Neural cell (in vitro differentiated cells): ENCODE data around the gene RAPGEF3. TPM values are rescaled to one million over a fixed set of nuclear protein-coding genes. Genes with fewer than 3 reads are reported as not detected.

Experiments used
- H2AFZ ChIP-seq: fragments of 200-600, 300-800 bp; sonication (generic), shearing (Covaris generic); 2 replicates; pipeline ENCODE4 v1.6.0; 2014; ENCODE audit warnings: low read depth, mild to moderate bottlenecking, antibody characterized with exemption, low read length, moderate library complexity
- H3F3A ChIP-seq: fragments of 200-600 bp; shearing (Covaris generic); 2 replicates; pipeline ENCODE4 v1.6.1; 2016; ENCODE audit warnings: mild to moderate bottlenecking, moderate library complexity, mixed read lengths, antibody characterized with exemption, low read length; ENCODE audit not compliant: insufficient read depth, poor library complexity, severe bottlenecking
- H3K27ac ChIP-seq: fragments of 200-600, 300-800 bp; sonication (generic), shearing (Covaris generic); 2 replicates; pipeline ENCODE4 v1.5.1; 2014; ENCODE audit warnings: mild to moderate bottlenecking, low read length, moderate library complexity
- H3K27me3 ChIP-seq: fragments of 300-800, 200-600 bp; sonication (generic), shearing (Covaris generic); 2 replicates; pipeline ENCODE4 v1.6.0; 2014; ENCODE audit warnings: mild to moderate bottlenecking, low read depth, low read length, moderate library complexity; ENCODE audit not compliant: insufficient read depth
- H3K36me3 ChIP-seq: fragments of 300-800, 200-600 bp; sonication (generic), shearing (Covaris generic); 2 replicates; pipeline ENCODE4 v1.5.1; 2014; ENCODE audit warnings: mild to moderate bottlenecking, antibody characterized with exemption, low read length, moderate library complexity; ENCODE audit not compliant: insufficient read depth
- H3K4me2 ChIP-seq: fragments of 300-800, 200-600 bp; sonication (generic), shearing (Covaris generic); 2 replicates; pipeline ENCODE4 v1.6.0; 2014; ENCODE audit warnings: mild to moderate bottlenecking, low read length
- H3K4me3 ChIP-seq: fragments of 300-800, 200-600 bp; sonication (generic), shearing (Covaris generic); 2 replicates; pipeline ENCODE4 v1.5.1; 2014; ENCODE audit warnings: mild to moderate bottlenecking, low read length, moderate library complexity
- H3K79me2 ChIP-seq: fragments of 200-600 bp; shearing (Covaris generic); replicated peaks from 2 replicates; pipeline ENCODE4 v1.6.0; 2014; ENCODE audit warnings: mild to moderate bottlenecking, low read length, moderate library complexity; ENCODE audit not compliant: insufficient read depth
- H3K9ac ChIP-seq: fragments of 300-800, 200-600 bp; sonication (generic), shearing (Covaris generic); 2 replicates; pipeline ENCODE4 v1.6.1; 2016; ENCODE audit warnings: mild to moderate bottlenecking, low read length, mixed read lengths
- H3K9me2 ChIP-seq: fragments of 200-600 bp; shearing (Covaris generic); 2 replicates; pipeline ENCODE4 v1.6.1; 2016; ENCODE audit warnings: mild to moderate bottlenecking, low read length, mixed read lengths; ENCODE audit not compliant: insufficient read depth
- H3K9me3 ChIP-seq: fragments of 200-600, 300-800 bp; sonication (generic), shearing (Covaris generic); 2 replicates; pipeline ENCODE4 v1.6.1; 2016; ENCODE audit warnings: mild to moderate bottlenecking, mixed run types, low read length, moderate library complexity, mixed read lengths
- H4K20me1 ChIP-seq: fragments of 200-600 bp; shearing (Covaris generic); 2 replicates; pipeline ENCODE4 v1.6.1; 2016; ENCODE audit warnings: mild to moderate bottlenecking, mixed run types; ENCODE audit not compliant: insufficient read depth
- CTCF ChIP-seq: fragments of 450-650 bp; IDR thresholded peaks from 2 replicates; pipeline ENCODE4 v1.5.1; 2014; ENCODE audit warnings: antibody characterized with exemption, mild to moderate bottlenecking, moderate library complexity; ENCODE audit not compliant: poor library complexity, severe bottlenecking
- EP300 ChIP-seq: fragments of 450-650 bp; conservative IDR thresholded peaks from 2 replicates; pipeline ENCODE4 v1.6.1; 2014; ENCODE audit warnings: antibody characterized with exemption, mild to moderate bottlenecking, moderate library complexity; ENCODE audit not compliant: poor library complexity, severe bottlenecking
- EZH2 ChIP-seq: fragments of 200-600, 300-800 bp; shearing (Covaris generic), sonication (generic); IDR thresholded peaks from 2 replicates; pipeline ENCODE4 v1.6.1; 2014; ENCODE audit warnings: antibody characterized with exemption, low read length, borderline replicate concordance, mild to moderate bottlenecking; ENCODE audit not compliant: insufficient read depth, poor library complexity, severe bottlenecking
- RAD21 ChIP-seq: fragments of 450-650 bp; conservative IDR thresholded peaks from 2 replicates; pipeline ENCODE4 v1.6.1; 2014; ENCODE audit warnings: antibody characterized with exemption, mild to moderate bottlenecking, moderate library complexity
- REST ChIP-seq: IDR thresholded peaks from 2 replicates; pipeline ENCODE4 v1.6.1; 2012; ENCODE audit warnings: borderline replicate concordance
- SMC3 ChIP-seq: fragments of 450-650 bp; conservative IDR thresholded peaks from 2 replicates; pipeline ENCODE4 v1.6.1; 2014; ENCODE audit warnings: antibody characterized with exemption, mild to moderate bottlenecking, moderate library complexity; ENCODE audit not compliant: poor library complexity
- TAF1 ChIP-seq: IDR thresholded peaks from 2 replicates; pipeline ENCODE4 v1.6.1; 2012; ENCODE audit warnings: low read depth
- polyA plus RNA-seq: library from polyadenylated mRNA; depleted of rRNA; stranded (reverse); fragments of >200 nt; gene quantifications from 2 replicates; pipeline ENCODE4 v1.2.3, GENCODE V29; 2014

The RAPGEF3 gene
- polyA plus RNA-seq, 1 donor from 2014 or later, result 1.5 TPM

- no peak overlapping the region for H3K4me3 ChIP-seq
- no peaks in the 10 kb centered on the region for H3K27me3 ChIP-seq
- H3F3A ChIP-seq, result no peaks in the 10 kb centered on the region
- H4K20me1 ChIP-seq, result no peaks in the 10 kb centered on the region
- H3K36me3 ChIP-seq, result no peaks in the 10 kb centered on the region
- no peak overlapping the region for H3K9ac ChIP-seq
- H3K4me2 ChIP-seq, result no peak overlapping the region
- H3K79me2 ChIP-seq, result no peaks in the 10 kb centered on the region
- TF ChIP-seq CTCF, result no peak
- H2AFZ ChIP-seq, result no peak overlapping the region
- no peak overlapping the region for H3K27ac ChIP-seq
- H3K9me3 ChIP-seq, result no peaks in the 10 kb centered on the region
- no peaks in the 10 kb centered on the region for H3K9me2 ChIP-seq
These were observed 46.5 kb downstream of the RAPGEF3 start for GRCh38 chr12:47712171-47712570.

GRCh38 chr12:47711448-47711847 is 47.2 kb downstream of the RAPGEF3 start:
- H3K4me2 ChIP-seq, result no peak overlapping the region

More at GRCh38 chr12:47711448-47711847, 47.2 kb downstream of the RAPGEF3 start:
- H3K27me3 ChIP-seq, result no peaks in the 10 kb centered on the region
- no peaks in the 10 kb centered on the region for H3K9me2 ChIP-seq
- no peaks in the 10 kb centered on the region for H4K20me1 ChIP-seq
- no peaks in the 10 kb centered on the region for H3K9me3 ChIP-seq
- no peaks in the 10 kb centered on the region for H3K79me2 ChIP-seq
- H2AFZ ChIP-seq, result no peak overlapping the region
- H3K4me3 ChIP-seq, result no peak overlapping the region
- TF ChIP-seq TAF1, result no peak
- TF ChIP-seq REST, result no peak
- no peak for TF ChIP-seq CTCF
- TF ChIP-seq RAD21, result no peak
- no peak for TF ChIP-seq EZH2
- TF ChIP-seq SMC3, result no peak
- no peak for TF ChIP-seq EP300
- no peaks in the 10 kb centered on the region for H3F3A ChIP-seq
- H3K27ac ChIP-seq, result no peak overlapping the region
- H3K9ac ChIP-seq, result no peak overlapping the region
- no peaks in the 10 kb centered on the region for H3K36me3 ChIP-seq
